Measurements from ENCODE around the gene CDHR5. TPM values are rescaled to one million over a fixed set of nuclear protein-coding genes. Genes with fewer than 3 reads are reported as not detected.

Gene CDHR5
- total RNA-seq, 4 donors from 2014 or later, result 0.26 to 0.55 (median 0.29) TPM; not detected in 1

DNA sequence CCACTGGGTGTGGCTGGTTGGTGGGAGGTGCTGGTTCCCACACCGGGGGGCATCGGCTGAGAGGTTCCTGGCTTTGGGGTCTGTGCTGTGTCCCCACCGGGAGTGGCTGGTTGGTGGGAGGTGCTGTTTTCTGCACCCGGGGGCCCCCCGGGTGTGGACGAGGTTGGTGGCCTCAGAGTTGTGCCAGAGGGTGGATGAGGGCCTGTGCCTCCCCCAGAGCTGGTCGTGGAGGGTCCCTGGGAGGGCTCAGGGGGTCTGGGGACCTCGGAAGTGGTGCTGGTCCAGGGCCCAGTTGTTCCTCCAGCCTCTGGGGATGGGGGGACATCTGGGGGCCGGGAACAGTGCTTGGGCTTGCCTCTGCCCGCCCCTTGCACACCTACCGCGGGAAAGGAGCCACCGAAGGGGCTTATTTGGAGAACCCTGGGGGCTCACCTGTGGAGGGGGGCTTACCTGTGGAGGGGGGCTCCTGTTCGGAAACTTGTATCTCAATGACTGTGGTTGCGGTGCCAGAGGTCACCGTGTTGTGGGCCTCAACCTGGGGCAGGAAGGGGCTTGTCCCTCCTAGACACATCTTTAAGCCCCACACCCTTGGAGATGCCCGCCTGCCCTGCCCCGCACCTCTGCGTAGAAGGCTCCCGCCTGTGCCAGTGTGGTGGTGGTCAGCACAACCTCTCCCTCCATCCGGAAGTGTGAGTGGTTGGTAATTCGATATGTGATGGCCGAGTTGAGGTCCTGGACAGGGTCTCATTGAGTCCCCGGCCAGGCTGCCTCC is 5.7 kb downstream of the CDHR5 start:
- Histone ChIP-seq H3K4me3 (no peak overlapping the region), H3K27ac (no peak overlapping the region), H3K9me3 (no peaks in the 10 kb centered on the region), H3K4me1 (peaks cover 0 to 7% of the 10 kb centered on the region in 2 donors), H3K27me3 (no peaks in the 10 kb centered on the region), H3K36me3 (no peaks in the 10 kb centered on the region)
- DNase-seq, result no peak
- TF ChIP-seq POLR2A (IDR thresholded peaks at IDR 0.05) (no peak), CTCF (IDR thresholded peaks at IDR 0.05) (no peak)
- intact Hi-C loops (cut with DNase I; ENCODE audit: low total_unique reads), result no loop called here

DNA sequence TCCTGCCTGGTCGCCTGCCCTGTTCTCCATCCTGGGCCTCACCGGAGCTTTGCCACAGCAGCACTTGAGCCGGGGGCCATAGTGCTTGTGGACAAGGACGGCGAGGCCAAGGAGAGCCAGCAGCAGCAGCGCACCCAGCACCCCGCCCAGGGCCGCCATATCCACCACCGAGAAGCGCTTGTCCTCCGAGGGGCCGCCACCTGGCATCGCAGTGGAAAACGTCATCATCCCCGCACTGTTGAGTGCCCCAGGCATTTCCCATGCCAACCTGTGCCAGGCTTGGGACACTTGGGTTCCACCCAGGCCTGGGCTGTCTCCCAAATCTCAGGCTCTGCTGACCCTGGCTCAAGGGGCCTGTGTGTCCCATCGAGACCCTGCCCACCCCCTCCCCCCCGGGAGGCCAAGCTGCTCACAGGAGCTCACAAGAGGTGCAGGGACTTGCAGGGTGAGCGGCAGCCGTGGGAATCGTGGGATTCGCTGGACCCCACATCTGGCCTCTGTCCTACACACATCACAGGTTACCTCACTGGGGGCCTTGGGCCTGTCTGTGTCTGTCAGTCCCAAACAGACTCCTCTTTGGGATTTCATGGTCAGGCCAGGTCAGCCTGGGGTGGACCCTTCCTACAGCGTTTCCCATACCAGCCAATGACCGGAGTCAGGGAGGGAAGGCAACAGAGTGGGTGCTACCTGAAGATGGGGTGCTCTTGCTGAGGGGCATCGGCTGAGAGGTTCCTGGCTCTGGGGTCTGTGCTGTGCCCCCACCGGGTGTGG is 6.7 kb downstream of the CDHR5 start:
- Histone ChIP-seq H3K27ac (no peak overlapping the region), H3K9me3 (no peaks in the 10 kb centered on the region), H3K4me3 (no peak overlapping the region), H3K27me3 (no peaks in the 10 kb centered on the region), H3K36me3 (no peaks in the 10 kb centered on the region), H3K4me1 (peaks cover 0 to 7% of the 10 kb centered on the region in 2 donors)
- TF ChIP-seq POLR2A (IDR thresholded peaks at IDR 0.05), result no peak
- TF ChIP-seq CTCF (IDR thresholded peaks at IDR 0.05), result no peak
- intact Hi-C loops (cut with DNase I; ENCODE audit: low total_unique reads), result no loop called here
- peak in 1 of 2 donors; percentile 15 for DNase-seq

DNA sequence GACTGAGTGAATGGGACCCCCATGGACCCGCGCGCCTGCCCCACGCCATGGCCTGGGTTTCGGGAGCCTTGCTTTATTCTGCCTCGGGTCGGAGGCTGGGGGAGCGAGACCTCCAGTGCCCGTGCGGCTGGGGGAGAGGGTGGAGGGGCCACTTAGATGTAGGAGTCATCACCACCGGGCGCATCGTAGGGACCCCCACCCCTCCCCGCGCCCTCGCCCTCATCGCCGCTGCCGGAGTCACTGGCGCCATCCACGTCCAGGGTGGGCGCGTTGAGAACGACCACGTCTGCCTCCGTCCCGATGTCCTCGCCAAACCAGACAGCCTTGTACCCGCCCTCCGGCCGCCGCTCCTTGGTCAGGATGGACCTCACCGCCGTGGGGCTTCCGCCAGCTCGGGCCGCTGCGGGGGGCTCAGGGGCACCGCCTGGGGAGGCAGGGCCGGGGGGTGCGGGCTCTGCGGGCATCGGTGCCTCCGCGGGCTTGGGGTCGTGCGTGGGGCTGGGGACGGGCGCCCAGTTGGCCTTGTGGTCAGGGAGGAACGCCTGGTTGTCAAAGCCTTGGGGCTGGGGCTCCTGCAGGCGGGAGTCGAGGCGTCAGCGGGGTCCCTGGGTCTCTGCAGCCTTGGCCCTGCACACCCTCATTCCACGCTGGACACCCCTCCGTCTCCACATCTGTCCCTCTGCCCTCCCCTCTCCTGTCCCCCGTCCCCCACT is 7.4 kb downstream of the CDHR5 start:
- Histone ChIP-seq H3K36me3 (no peaks in the 10 kb centered on the region), H3K27ac (no peak overlapping the region), H3K27me3 (no peaks in the 10 kb centered on the region), H3K4me1 (peaks cover 0 to 7% of the 10 kb centered on the region in 2 donors), H3K9me3 (no peaks in the 10 kb centered on the region), H3K4me3 (no peak overlapping the region)
- no peak for TF ChIP-seq POLR2A (IDR thresholded peaks at IDR 0.05)
- intact Hi-C loops (cut with DNase I; ENCODE audit: low total_unique reads), result no loop called here
- DNase-seq, result peak in 1 of 2 donors; percentile 21

DNA sequence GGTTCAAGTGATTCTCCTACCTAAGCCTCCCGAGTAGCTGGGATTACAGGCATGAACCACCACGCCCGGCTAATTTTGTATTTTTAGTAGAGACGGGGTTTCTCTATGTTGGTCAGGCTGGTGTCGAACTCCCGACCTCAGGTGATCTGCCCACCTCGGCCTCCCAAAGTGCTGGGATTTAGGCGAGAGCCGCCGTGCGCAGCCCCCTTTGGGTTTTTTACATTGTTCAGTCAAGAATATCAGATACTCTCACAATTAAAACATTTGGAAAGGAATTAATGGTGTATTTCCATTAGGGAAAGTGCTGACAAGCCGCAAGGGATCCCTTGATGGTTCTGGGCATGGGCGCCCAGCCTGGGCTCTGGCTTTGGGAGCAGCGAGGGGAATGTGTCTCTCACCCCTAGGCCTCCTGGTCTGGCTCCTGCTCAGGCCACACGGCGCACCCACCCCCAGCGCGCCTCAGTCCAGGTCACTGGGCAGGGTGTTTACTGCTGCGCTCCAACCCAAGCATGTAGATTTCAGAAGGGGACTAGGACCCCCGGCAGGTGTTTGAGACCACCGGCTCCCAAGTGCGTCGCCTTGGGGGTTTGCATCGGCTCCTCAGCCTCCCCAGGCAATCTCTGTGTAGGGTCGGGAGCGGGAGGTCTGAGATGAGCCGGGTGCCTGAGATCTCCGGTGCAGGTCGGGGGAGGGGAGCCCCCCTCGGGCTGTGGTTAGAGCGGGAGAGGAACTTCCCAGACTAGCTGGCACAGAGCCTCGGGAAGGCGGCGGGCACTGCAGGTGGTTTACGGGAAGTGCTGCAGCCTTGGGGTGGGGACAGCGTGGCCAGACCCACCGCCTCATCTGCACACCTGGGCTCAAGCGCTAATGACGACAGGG is 8.2 kb downstream of the CDHR5 start:
- no peaks in the 10 kb centered on the region for H3K36me3 ChIP-seq
- DNase-seq, result peak in 1 of 2 donors; percentile 32

More for the DNA sequence above, 8.2 kb downstream of the CDHR5 start:
- Histone ChIP-seq H3K4me1 (peaks cover 0 to 7% of the 10 kb centered on the region in 2 donors), H3K27me3 (no peaks in the 10 kb centered on the region), H3K9me3 (no peaks in the 10 kb centered on the region), H3K4me3 (peak overlapping the region; percentile 69 to 87), H3K27ac (peak overlapping the region; percentile 88 to 91)
- intact Hi-C loops (cut with DNase I; ENCODE audit: low total_unique reads), result no loop called here
- TF ChIP-seq CTCF (IDR thresholded peaks at IDR 0.05) (no peak), POLR2A (IDR thresholded peaks at IDR 0.05) (no peak)
